ENCODE data around the gene ZEB1.

ZEB1 gene

GRCh38 chr10:31526681-31527080, 207.7 kb downstream of the ZEB1 start:
- TF ChIP-seq MAX (IDR thresholded peaks at IDR 0.05) (no peak), YY1 (IDR thresholded peaks at IDR 0.05; ENCODE audit: low read depth) (no peak), TEAD4 (IDR thresholded peaks at IDR 0.05) (no peak), FOXM1 (IDR thresholded peaks at IDR 0.05; ENCODE audit: borderline replicate concordance, low read depth) (no peak), USF1 (IDR thresholded peaks at IDR 0.05) (no peak), ZBTB7A (IDR thresholded peaks at IDR 0.05; ENCODE audit: low read depth) (no peak), EGR1 (IDR thresholded peaks at IDR 0.05) (no peak), REST (IDR thresholded peaks at IDR 0.05; ENCODE audit: low read depth) (no peak), EP300 (IDR thresholded peaks at IDR 0.05; ENCODE audit: borderline replicate concordance) (no peak), CEBPB (IDR thresholded peaks at IDR 0.05) (no peak)

GRCh38 chr10:31528831-31529230, 209.8 kb downstream of the ZEB1 start:
- TF ChIP-seq REST (IDR thresholded peaks at IDR 0.05; ENCODE audit: low read depth) (no peak), YY1 (IDR thresholded peaks at IDR 0.05; ENCODE audit: low read depth) (no peak), TAF1 (IDR thresholded peaks at IDR 0.05; ENCODE audit: low read depth) (no peak), EGR1 (IDR thresholded peaks at IDR 0.05) (no peak), RAD21 (IDR thresholded peaks at IDR 0.05; ENCODE audit: low read depth) (no peak), CEBPB (IDR thresholded peaks at IDR 0.05) (no peak), MAX (IDR thresholded peaks at IDR 0.05) (no peak)

GRCh38 chr10:31536302-31536701, 217.3 kb downstream of the ZEB1 start:
- no peak for TF ChIP-seq CEBPB (IDR thresholded peaks at IDR 0.05)
- no peak for TF ChIP-seq MAX (IDR thresholded peaks at IDR 0.05)
- TF ChIP-seq YY1 (IDR thresholded peaks at IDR 0.05; ENCODE audit: low read depth) = no peak

- TF ChIP-seq EGR1 (IDR thresholded peaks at IDR 0.05) = no peak
Measured at GRCh38 chr10:31549896-31550295, 230.9 kb downstream of the ZEB1 start.

- TF ChIP-seq YY1 (IDR thresholded peaks at IDR 0.05; ENCODE audit: low read depth) (no peak), TCF12 (IDR thresholded peaks at IDR 0.05; ENCODE audit: low read depth) (no peak), TAF1 (IDR thresholded peaks at IDR 0.05; ENCODE audit: low read depth) (no peak), CREB1 (IDR thresholded peaks at IDR 0.05; ENCODE audit: low read depth) (no peak), EGR1 (IDR thresholded peaks at IDR 0.05) (no peak), ZBTB7A (IDR thresholded peaks at IDR 0.05; ENCODE audit: low read depth) (no peak), TEAD4 (IDR thresholded peaks at IDR 0.05) (no peak), CEBPB (IDR thresholded peaks at IDR 0.05) (no peak), RAD21 (IDR thresholded peaks at IDR 0.05; ENCODE audit: low read depth) (no peak), FOXM1 (IDR thresholded peaks at IDR 0.05; ENCODE audit: borderline replicate concordance, low read depth) (no peak), NFIC (IDR thresholded peaks at IDR 0.05) (no peak), USF1 (IDR thresholded peaks at IDR 0.05) (no peak), EP300 (IDR thresholded peaks at IDR 0.05; ENCODE audit: borderline replicate concordance) (no peak), REST (IDR thresholded peaks at IDR 0.05; ENCODE audit: low read depth) (no peak), MAX (IDR thresholded peaks at IDR 0.05) (no peak)
Measured at GRCh38 chr10:31554556-31554955, 235.5 kb downstream of the ZEB1 start.
